GM23338 (cell line): ENCODE data around the gene ECM2. TPM values are rescaled to one million over a fixed set of nuclear protein-coding genes. Genes with fewer than 3 reads are reported as not detected.

Source experiments
- ATAC-seq: fragments of 200-7000 bp; cut with Tn5 transposase; 3 replicates; pipeline ENCODE4 v1.9.1; 2020
- DNase-seq: peaks from one replicate; pipeline ENCODE4 v3.0.0-alpha.2; 2015; ENCODE audit warnings: low spot score
- H2AFZ ChIP-seq: fragments of 200-600 bp; sonication (generic); 2 replicates; pipeline ENCODE4 v1.8.0; 2016; ENCODE audit warnings: antibody characterized with exemption, mild to moderate bottlenecking, moderate library complexity
- H3F3A ChIP-seq: fragments of 200-600 bp; sonication (generic); replicated peaks from 2 replicates; pipeline ENCODE4 v1.8.0; 2017; ENCODE audit warnings: antibody characterized with exemption, mixed run types, low read depth
- H3K27ac ChIP-seq: fragments of 200-600 bp; sonication (generic); 2 replicates; pipeline ENCODE4 v1.6.1; 2016; ENCODE audit warnings: low read depth
- H3K27me3 ChIP-seq: fragments of 200-600 bp; sonication (generic); 2 replicates; pipeline ENCODE4 v1.8.0; 2016; ENCODE audit warnings: mild to moderate bottlenecking, mixed run types, moderate library complexity; ENCODE audit not compliant: insufficient read depth
- H3K36me3 ChIP-seq: fragments of 200-600 bp; sonication (generic); 2 replicates; pipeline ENCODE4 v1.8.0; 2016; ENCODE audit warnings: mild to moderate bottlenecking; ENCODE audit not compliant: insufficient read depth
- H3K4me1 ChIP-seq: fragments of 200-600 bp; sonication (generic); 2 replicates; pipeline ENCODE4 v1.8.0; 2016; ENCODE audit warnings: mild to moderate bottlenecking, moderate library complexity; ENCODE audit not compliant: insufficient read depth
- H3K4me2 ChIP-seq: fragments of 200-600 bp; sonication (generic); 2 replicates; pipeline ENCODE4 v1.7.1; 2017; ENCODE audit warnings: mixed run types
- H3K4me3 ChIP-seq: fragments of 200-600 bp; sonication (generic); 2 replicates; pipeline ENCODE4 v1.6.1; 2016; ENCODE audit warnings: mixed run types
- H3K79me2 ChIP-seq: fragments of 200-600 bp; sonication (generic); replicated peaks from 2 replicates; pipeline ENCODE4 v1.8.0; 2017; ENCODE audit warnings: mild to moderate bottlenecking; ENCODE audit not compliant: insufficient read depth
- H3K9me2 ChIP-seq: fragments of 200-600 bp; sonication (generic); 2 replicates; pipeline ENCODE4 v1.8.0; 2017; ENCODE audit not compliant: insufficient read depth
- H4K20me1 ChIP-seq: fragments of 200-600 bp; sonication (generic); replicated peaks from 2 replicates; pipeline ENCODE4 v1.8.0; 2017; ENCODE audit warnings: mild to moderate bottlenecking; ENCODE audit not compliant: insufficient read depth
- H3K27ac Mint-ChIP-seq: 2 replicates; pipeline ENCODE4 v1.8.0; 2020; ENCODE audit warnings: inconsistent platforms, mild to moderate bottlenecking, moderate library complexity, mixed read lengths
- H3K27me3 Mint-ChIP-seq: 3 replicates; pipeline ENCODE4 v1.8.0; 2022; ENCODE audit warnings: low read depth, mild to moderate bottlenecking, moderate library complexity, mixed read lengths, inconsistent platforms; ENCODE audit not compliant: insufficient read depth, poor library complexity
- H3K36me3 Mint-ChIP-seq: 3 replicates; pipeline ENCODE4 v1.8.0; 2021; ENCODE audit warnings: low read depth, mild to moderate bottlenecking, inconsistent platforms, moderate library complexity, mixed read lengths
- H3K4me1 Mint-ChIP-seq: 3 replicates; pipeline ENCODE4 v1.8.0; 2020; ENCODE audit warnings: mild to moderate bottlenecking, inconsistent platforms, mixed read lengths
- H3K4me3 Mint-ChIP-seq: 3 replicates; pipeline ENCODE4 v1.8.0; 2021; ENCODE audit warnings: moderate library complexity, mild to moderate bottlenecking, inconsistent platforms, mixed read lengths
- H3K9me3 Mint-ChIP-seq: 3 replicates; pipeline ENCODE4 v1.8.0; 2020; ENCODE audit warnings: moderate library complexity, mild to moderate bottlenecking, inconsistent platforms, mixed read lengths
- CREB1 ChIP-seq: fragments of 250-450 bp; sonication (Bioruptor Pico); IDR thresholded peaks from 2 replicates; pipeline ENCODE4 v1.5.0; 2020; ENCODE audit warnings: low read depth, mild to moderate bottlenecking, moderate library complexity
- EZH2 ChIP-seq: fragments of 200-600 bp; sonication (generic); IDR thresholded peaks from one replicate; pipeline ENCODE4 v1.8.0; 2017; ENCODE audit warnings: antibody characterized with exemption, mild to moderate bottlenecking, low read depth; ENCODE audit not compliant: unreplicated experiment
- EZH2phosphoT487 ChIP-seq: fragments of 200-600 bp; sonication (generic); IDR thresholded peaks from one replicate; pipeline ENCODE4 v1.8.1; 2018; ENCODE audit warnings: antibody characterized with exemption; ENCODE audit not compliant: unreplicated experiment
- JUNB ChIP-seq: IDR thresholded peaks from one replicate; pipeline ENCODE4 v1.6.1; 2016; ENCODE audit warnings: antibody characterized with exemption; ENCODE audit not compliant: unreplicated experiment
- NANOG ChIP-seq: IDR thresholded peaks from 2 replicates; pipeline ENCODE4 v1.6.1; 2016; ENCODE audit warnings: antibody characterized with exemption, borderline replicate concordance
- POLR2AphosphoS5 ChIP-seq: IDR thresholded peaks from 2 replicates; pipeline ENCODE4 v1.6.1; 2016; ENCODE audit warnings: antibody characterized with exemption, low read depth
- REST ChIP-seq: IDR thresholded peaks from one replicate; pipeline ENCODE4 v1.6.1; 2018; ENCODE audit warnings: antibody characterized with exemption; ENCODE audit not compliant: unreplicated experiment
- STAT1 ChIP-seq: IDR thresholded peaks from one replicate; pipeline ENCODE4 v1.6.1; 2016; ENCODE audit warnings: antibody characterized with exemption; ENCODE audit not compliant: unreplicated experiment
- ZNF114 ChIP-seq: fragments of 250-450 bp; sonication (Bioruptor Pico); IDR thresholded peaks from 2 replicates; pipeline ENCODE4 v1.5.0; 2020; ENCODE audit warnings: mild to moderate bottlenecking, moderate library complexity
- ZNF331 ChIP-seq: fragments of 250-450 bp; sonication (Bioruptor Pico); IDR thresholded peaks from 2 replicates; pipeline ENCODE4 v1.5.0; 2020; ENCODE audit warnings: low read depth, mild to moderate bottlenecking, moderate library complexity
- ZNF462 ChIP-seq: fragments of 250-450 bp; sonication (Bioruptor Pico); IDR thresholded peaks from 2 replicates; pipeline ENCODE4 v1.5.0; 2020; ENCODE audit warnings: mild to moderate bottlenecking, moderate library complexity
- polyA plus RNA-seq: library from polyadenylated mRNA; unstranded; fragments of >200 nt; fragmentation: Nextera tagmentation; extraction: Ambion mirVana; gene quantifications from 2 replicates; pipeline ENCODE4 v1.2.1, GENCODE V29; 2016
- total RNA-seq: library from RNA; depleted of rRNA; stranded (reverse); fragments of >200 nt; shearing (Covaris generic); gene quantifications from 2 replicates; pipeline ENCODE4 v1.2.3, GENCODE V29; 2014
- TF ChIP-seq, protein P1 (sequence below), 2 experiments: fragments of 200-600 bp in 1 of 2; sonication (generic) in 1 of 2; conservative IDR thresholded peaks; 2 replicates each; pipeline versions ENCODE4 v1.5.1 to v1.6.1; 2016 to 2017; ENCODE audit warnings: antibody characterized with exemption in 2 of 2, low read depth in 2 of 2, mild to moderate bottlenecking in 2 of 2, moderate library complexity in 1 of 2
- TF ChIP-seq, protein P2 (sequence below): IDR thresholded peaks from 2 replicates; pipeline ENCODE4 v1.6.1; 2016; ENCODE audit warnings: antibody characterized with exemption

The ECM2 gene
- total and polyA plus RNA-seq, 2 experiments from 2014 or later: 0.79 TPM; not detected in 1

GRCh38 chr9:92576175-92576574 is 40.4 kb upstream of the ECM2 start:
- Mint-ChIP-seq H3K27me3 (no peaks in the 10 kb centered on the region), H3K9me3 (peaks cover 16% of the 10 kb centered on the region), H3K36me3 (peaks cover 10% of the 10 kb centered on the region), H3K27ac (no peak overlapping the region), H3K4me3 (no peak overlapping the region), H3K4me1 (no peaks in the 10 kb centered on the region)
- no peaks in the 10 kb centered on the region for H3F3A ChIP-seq
- H3K4me1 ChIP-seq: no peaks in the 10 kb centered on the region
- no peaks in the 10 kb centered on the region for H3K79me2 ChIP-seq
- DNase-seq (no peak), ATAC-seq (no peak)
- TF ChIP-seq EZH2 (no peak), POLR2AphosphoS5 (no peak), JUNB (no peak), STAT1 (no peak), REST (no peak), ZNF462 (CRISPR knock-in tag) (no peak), NANOG (no peak), ZNF331 (CRISPR knock-in tag) (no peak), ZNF114 (no peak), EZH2phosphoT487 (no peak), CREB1 (CRISPR knock-in tag) (no peak)
- TF ChIP-seq, protein P1, sequence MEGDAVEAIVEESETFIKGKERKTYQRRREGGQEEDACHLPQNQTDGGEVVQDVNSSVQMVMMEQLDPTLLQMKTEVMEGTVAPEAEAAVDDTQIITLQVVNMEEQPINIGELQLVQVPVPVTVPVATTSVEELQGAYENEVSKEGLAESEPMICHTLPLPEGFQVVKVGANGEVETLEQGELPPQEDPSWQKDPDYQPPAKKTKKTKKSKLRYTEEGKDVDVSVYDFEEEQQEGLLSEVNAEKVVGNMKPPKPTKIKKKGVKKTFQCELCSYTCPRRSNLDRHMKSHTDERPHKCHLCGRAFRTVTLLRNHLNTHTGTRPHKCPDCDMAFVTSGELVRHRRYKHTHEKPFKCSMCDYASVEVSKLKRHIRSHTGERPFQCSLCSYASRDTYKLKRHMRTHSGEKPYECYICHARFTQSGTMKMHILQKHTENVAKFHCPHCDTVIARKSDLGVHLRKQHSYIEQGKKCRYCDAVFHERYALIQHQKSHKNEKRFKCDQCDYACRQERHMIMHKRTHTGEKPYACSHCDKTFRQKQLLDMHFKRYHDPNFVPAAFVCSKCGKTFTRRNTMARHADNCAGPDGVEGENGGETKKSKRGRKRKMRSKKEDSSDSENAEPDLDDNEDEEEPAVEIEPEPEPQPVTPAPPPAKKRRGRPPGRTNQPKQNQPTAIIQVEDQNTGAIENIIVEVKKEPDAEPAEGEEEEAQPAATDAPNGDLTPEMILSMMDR (conservative IDR thresholded peaks at IDR 0.05; ENCODE audit: low read depth in 2 of 2): no peak
- TF ChIP-seq, protein P2, sequence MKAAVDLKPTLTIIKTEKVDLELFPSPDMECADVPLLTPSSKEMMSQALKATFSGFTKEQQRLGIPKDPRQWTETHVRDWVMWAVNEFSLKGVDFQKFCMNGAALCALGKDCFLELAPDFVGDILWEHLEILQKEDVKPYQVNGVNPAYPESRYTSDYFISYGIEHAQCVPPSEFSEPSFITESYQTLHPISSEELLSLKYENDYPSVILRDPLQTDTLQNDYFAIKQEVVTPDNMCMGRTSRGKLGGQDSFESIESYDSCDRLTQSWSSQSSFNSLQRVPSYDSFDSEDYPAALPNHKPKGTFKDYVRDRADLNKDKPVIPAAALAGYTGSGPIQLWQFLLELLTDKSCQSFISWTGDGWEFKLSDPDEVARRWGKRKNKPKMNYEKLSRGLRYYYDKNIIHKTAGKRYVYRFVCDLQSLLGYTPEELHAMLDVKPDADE: no peak
- no peak overlapping the region for H3K27ac ChIP-seq
- no peak overlapping the region for H3K4me2 ChIP-seq
- no peaks in the 10 kb centered on the region for H4K20me1 ChIP-seq
- H3K36me3 ChIP-seq: no peaks in the 10 kb centered on the region
- H3K27me3 ChIP-seq: no peaks in the 10 kb centered on the region
- H3K4me3 ChIP-seq: no peak overlapping the region
- H2AFZ ChIP-seq: no peak overlapping the region
- no peaks in the 10 kb centered on the region for H3K9me2 ChIP-seq
